LNCaP clone FGC (cell line): Measurements from ENCODE around the gene PTCH1.

Source experiments
- DNase-seq: peaks from one replicate; pipeline ENCODE4 v3.0.0-alpha.2; 2011; ENCODE audit warnings: low read depth
- H3K4me3 ChIP-seq: 2 replicates; pipeline ENCODE4 v1.5.1; 2011; ENCODE audit warnings: mild to moderate bottlenecking, low read depth, low read length, control low read depth
- CTCF ChIP-seq: IDR thresholded peaks from 2 replicates; pipeline ENCODE4 v1.5.1; 2012; ENCODE audit warnings: mild to moderate bottlenecking; ENCODE audit not compliant: control insufficient read depth, insufficient read depth; ENCODE audit errors: extremely low read depth

Gene PTCH1

DNA sequence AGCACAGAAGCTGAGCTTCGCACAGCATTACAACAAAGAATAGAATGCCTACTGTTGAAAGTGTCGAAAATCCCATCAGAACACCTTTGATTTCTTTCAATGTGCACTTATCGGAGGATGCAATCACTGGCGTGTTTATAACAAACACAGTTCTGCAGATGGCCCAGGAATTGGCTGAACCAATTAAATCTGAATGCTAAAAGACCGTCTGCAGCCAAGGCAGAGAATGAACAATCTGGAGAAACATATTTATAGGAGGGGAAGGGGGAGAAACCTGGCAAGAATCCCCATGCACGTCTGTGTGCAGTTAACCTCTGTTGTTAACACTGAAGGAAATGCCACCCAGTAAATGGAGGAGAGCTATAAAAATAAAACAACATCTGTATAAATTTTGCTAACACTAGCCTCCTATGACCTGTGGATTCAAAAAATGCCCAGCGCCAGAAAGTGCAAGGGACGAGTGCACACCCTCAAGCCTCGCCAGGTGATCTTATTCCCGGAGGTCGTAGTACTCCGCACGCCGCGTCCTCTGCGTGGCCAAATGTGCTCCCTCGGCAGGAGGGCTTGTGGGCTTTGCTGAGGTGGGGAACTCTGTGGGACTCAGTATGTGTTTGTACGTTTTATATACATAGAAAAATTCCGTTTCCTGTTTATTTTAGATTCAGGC is 56.8 kb downstream of the PTCH1 start:
- H3K4me3 ChIP-seq, result no peak overlapping the region
- no peak for TF ChIP-seq CTCF
- no peak for DNase-seq

DNA sequence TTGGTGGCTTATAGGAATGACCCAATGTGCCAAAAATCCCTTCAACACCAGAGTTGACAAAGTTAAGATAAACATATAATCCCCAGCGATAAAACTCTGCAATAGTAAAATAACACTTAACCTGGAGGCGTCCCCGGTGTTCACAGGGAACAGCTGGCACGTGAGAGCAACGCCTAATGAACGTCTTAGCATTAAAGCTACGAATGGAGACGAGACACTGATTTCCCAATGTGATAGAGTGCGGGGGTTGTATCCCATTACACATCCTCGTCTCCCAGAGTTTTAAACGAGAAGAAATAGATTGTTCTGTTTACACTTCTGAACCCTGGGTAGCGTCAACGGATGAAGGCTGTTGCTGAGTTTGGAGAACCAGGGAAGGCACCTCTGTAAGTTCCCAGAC is 57.6 kb downstream of the PTCH1 start:
- no peak for TF ChIP-seq CTCF
- no peak overlapping the region for H3K4me3 ChIP-seq
- DNase-seq, result no peak

- DNase-seq, result no peak
- TF ChIP-seq CTCF, result no peak
- no peak overlapping the region for H3K4me3 ChIP-seq
Observed at GRCh38 chr9:95458666-95459065, 58.1 kb downstream of the PTCH1 start.

GRCh38 chr9:95457769-95458168 is 59.0 kb downstream of the PTCH1 start:
- no peak for DNase-seq
- no peak overlapping the region for H3K4me3 ChIP-seq
- TF ChIP-seq CTCF, result no peak

DNA sequence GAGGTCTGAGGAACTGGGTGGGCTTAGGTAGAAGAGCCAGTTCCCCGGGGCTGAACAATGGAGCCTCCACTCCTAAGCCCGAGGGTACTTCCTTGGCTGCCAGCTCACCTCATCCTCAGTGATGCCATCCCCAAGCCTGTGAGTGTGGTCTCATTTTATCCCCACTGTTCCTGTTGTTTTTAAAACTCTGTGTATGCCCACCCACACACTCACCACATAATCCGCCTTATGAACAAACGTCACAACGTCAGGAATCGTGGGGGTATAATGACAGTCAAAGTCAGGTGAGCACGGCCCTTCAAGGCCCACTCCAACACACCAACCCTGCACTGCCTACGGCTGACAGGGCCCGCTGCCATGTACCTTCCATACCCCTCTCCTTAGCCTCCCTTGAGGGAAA is 61.1 kb downstream of the PTCH1 start:
- TF ChIP-seq CTCF, result no peak
- no peak overlapping the region for H3K4me3 ChIP-seq

GRCh38 chr9:95452176-95452575 is 64.6 kb downstream of the PTCH1 start:
- TF ChIP-seq CTCF, result no peak
- DNase-seq, result no peak
- no peak overlapping the region for H3K4me3 ChIP-seq

More for the DNA sequence above, 61.1 kb downstream of the PTCH1 start:
- no peak for DNase-seq

DNA sequence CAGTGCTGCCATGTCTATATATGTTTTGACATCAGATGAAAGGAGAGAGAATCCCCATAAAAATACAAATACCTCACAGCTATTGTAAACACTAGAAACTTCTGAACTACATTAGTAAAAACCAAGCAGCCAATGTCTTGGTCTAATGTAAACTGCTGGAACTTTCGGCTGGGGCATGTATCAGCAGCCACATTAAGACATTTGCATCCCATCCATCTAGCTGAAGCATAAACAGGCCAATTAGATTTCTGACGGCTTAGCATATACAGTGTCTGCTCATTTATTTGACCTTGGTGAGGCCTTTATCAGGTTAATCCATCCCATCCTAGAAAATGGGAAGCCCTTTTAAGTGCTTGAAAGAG is 65.7 kb downstream of the PTCH1 start:
- DNase-seq, result no peak
- no peak overlapping the region for H3K4me3 ChIP-seq
- no peak for TF ChIP-seq CTCF
